ENCODE results near the gene KLHL40.

DNA sequence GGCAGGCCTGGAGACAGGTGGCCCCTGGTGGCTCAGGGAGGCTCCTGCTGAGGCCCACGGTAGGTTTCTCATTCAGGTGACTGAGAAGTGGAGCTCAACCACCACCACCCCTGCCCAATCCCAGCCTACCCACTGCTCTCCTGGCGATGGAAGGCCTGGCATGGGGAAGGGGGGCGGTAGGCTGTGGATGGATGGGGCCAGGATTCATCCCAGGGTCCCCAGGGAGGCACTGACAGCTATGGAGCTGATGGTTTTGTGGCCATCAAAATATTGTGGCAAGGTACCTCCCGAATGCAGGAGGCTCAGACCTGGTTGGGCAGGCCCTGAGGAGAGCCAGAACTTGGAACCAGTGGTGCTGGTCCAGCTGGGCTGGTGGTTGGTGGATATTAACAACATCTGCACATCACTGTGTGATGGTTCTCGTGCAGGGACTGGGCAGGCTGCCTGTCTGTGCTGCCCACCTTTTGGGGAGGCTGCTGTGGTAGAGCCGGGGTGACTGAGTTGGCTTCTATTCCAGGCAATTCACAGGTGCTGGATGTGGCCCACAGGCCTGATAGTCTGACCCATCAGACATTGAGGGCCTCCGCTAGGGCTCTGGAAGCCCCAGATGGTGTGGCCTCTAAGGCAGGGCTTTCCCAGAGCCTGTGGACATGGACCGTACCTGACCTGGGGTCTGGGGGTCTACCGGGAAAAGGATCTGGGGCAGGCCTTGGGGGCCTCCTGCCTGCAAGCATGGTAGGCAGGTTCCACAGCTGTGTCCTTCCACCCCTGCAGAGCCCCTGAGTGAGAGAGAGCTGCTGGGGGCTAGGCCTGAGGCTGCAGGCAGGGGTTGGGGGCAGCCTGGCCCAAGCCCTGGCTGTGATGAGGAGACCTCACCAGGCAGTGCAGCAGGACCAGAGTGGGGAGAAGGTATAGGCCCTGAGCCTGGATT is 28.4 kb upstream of the KLHL40 start:
- TF ChIP-seq, protein P1, sequence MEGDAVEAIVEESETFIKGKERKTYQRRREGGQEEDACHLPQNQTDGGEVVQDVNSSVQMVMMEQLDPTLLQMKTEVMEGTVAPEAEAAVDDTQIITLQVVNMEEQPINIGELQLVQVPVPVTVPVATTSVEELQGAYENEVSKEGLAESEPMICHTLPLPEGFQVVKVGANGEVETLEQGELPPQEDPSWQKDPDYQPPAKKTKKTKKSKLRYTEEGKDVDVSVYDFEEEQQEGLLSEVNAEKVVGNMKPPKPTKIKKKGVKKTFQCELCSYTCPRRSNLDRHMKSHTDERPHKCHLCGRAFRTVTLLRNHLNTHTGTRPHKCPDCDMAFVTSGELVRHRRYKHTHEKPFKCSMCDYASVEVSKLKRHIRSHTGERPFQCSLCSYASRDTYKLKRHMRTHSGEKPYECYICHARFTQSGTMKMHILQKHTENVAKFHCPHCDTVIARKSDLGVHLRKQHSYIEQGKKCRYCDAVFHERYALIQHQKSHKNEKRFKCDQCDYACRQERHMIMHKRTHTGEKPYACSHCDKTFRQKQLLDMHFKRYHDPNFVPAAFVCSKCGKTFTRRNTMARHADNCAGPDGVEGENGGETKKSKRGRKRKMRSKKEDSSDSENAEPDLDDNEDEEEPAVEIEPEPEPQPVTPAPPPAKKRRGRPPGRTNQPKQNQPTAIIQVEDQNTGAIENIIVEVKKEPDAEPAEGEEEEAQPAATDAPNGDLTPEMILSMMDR (IDR thresholded peaks at IDR 0.05; ENCODE audit: borderline replicate concordance, extremely low read depth, low read length, poor library complexity, severe bottlenecking): no peak
- TF ChIP-seq EZH2 (IDR thresholded peaks at IDR 0.05; ENCODE audit: borderline replicate concordance, low read depth, low read length, severe bottlenecking): no peak

All from DND-41 (cell line).